Measurements from ENCODE around the gene MICAL2. TPM values are rescaled to one million over a fixed set of nuclear protein-coding genes. Genes with fewer than 3 reads are reported as not detected.

MICAL2 gene
- total RNA-seq, 1 experiment from 2014 or later, result 247 TPM

GRCh38 chr11:12111549-12112520, 1.4 kb downstream of the MICAL2 start:
- H3K36me3 ChIP-seq (ENCODE audit: control insufficient read depth, insufficient read depth, low read length), result peaks cover 2% of the 10 kb centered on the region
- TF ChIP-seq CTCF (IDR thresholded peaks at IDR 0.05; ENCODE audit: insufficient read depth in 1 of 2, low read depth in 1 of 2, low read length in 1 of 2, severe bottlenecking in 1 of 2, unreplicated experiment in 1 of 2), result no peak
- Mint-ChIP-seq H3K36me3 (ENCODE audit: insufficient read depth, unreplicated experiment) (peaks cover 32% of the 10 kb centered on the region), H3K4me1 (ENCODE audit: low read depth, unreplicated experiment) (peaks cover 46% of the 10 kb centered on the region), H3K27me3 (ENCODE audit: insufficient read depth, unreplicated experiment) (no peaks in the 10 kb centered on the region), H3K4me3 (ENCODE audit: unreplicated experiment) (peak overlapping the region; percentile 83), H3K27ac (ENCODE audit: unreplicated experiment) (peak overlapping the region; percentile 83), H3K9me3 (ENCODE audit: unreplicated experiment) (no peaks in the 10 kb centered on the region)
- intact Hi-C loops (cut with micrococcal nuclease; ENCODE audit: unreplicated experiment), result loop anchor here (2.0 to 5.0 kb wide), 3 partner anchors 21 to 170 kb away; no protein-coding TSS in a partner anchor
- H3K27me3 ChIP-seq (replicated peaks; ENCODE audit: control insufficient read depth, insufficient read depth, low read length), result no peaks in the 10 kb centered on the region
- BruUV-seq (replicated peaks), result TSS peak; percentile 16
- ChIA-PET CTCF (no interaction called here), POLR2A (interaction anchor here (1.1 kb wide), 1 partner anchor 45 kb away, joined by 3 read pairs; no protein-coding TSS in a partner anchor)
- peak overlapping the region; percentile 61 for H3K4me3 ChIP-seq (ENCODE audit: low read depth, low read length)
- no peak for DNase-seq
- no peaks in the 10 kb centered on the region for H3K9me3 ChIP-seq
- H3K4me1 ChIP-seq, result peaks cover 47% of the 10 kb centered on the region

GRCh38 chr11:12112750-12113149, 2.4 kb downstream of the MICAL2 start:
- POLR2A ChIA-PET, result no interaction called here
- no peak for TF ChIP-seq CTCF (IDR thresholded peaks at IDR 0.05; ENCODE audit: insufficient read depth in 1 of 2, low read depth in 1 of 2, low read length in 1 of 2, severe bottlenecking in 1 of 2, unreplicated experiment in 1 of 2)
- Histone ChIP-seq H3K36me3 (ENCODE audit: control insufficient read depth, insufficient read depth, low read length) (peaks cover 2% of the 10 kb centered on the region), H3K4me1 (peaks cover 56% of the 10 kb centered on the region), H3K9me3 (no peaks in the 10 kb centered on the region), H3K4me3 (ENCODE audit: low read depth, low read length) (no peak overlapping the region), H3K27me3 (replicated peaks; ENCODE audit: control insufficient read depth, insufficient read depth, low read length) (no peaks in the 10 kb centered on the region)
- Mint-ChIP-seq H3K36me3 (ENCODE audit: insufficient read depth, unreplicated experiment) (peaks cover 41% of the 10 kb centered on the region), H3K27me3 (ENCODE audit: insufficient read depth, unreplicated experiment) (no peaks in the 10 kb centered on the region), H3K27ac (ENCODE audit: unreplicated experiment) (peak overlapping the region; percentile 83), H3K4me1 (ENCODE audit: low read depth, unreplicated experiment) (peaks cover 56% of the 10 kb centered on the region), H3K4me3 (ENCODE audit: unreplicated experiment) (peak overlapping the region; percentile 83), H3K9me3 (ENCODE audit: unreplicated experiment) (no peaks in the 10 kb centered on the region)
- intact Hi-C loops (cut with micrococcal nuclease; ENCODE audit: unreplicated experiment), result loop anchor here (5.0 kb wide), 1 partner anchor 170 kb away; no protein-coding TSS in a partner anchor
- CTCF ChIA-PET, result no interaction called here
- DNase-seq, result no peak
- no TSS peak for BruUV-seq (replicated peaks)

- Mint-ChIP-seq H3K27ac (ENCODE audit: unreplicated experiment) (peak overlapping the region; percentile 83), H3K4me1 (ENCODE audit: low read depth, unreplicated experiment) (peaks cover 61% of the 10 kb centered on the region), H3K27me3 (ENCODE audit: insufficient read depth, unreplicated experiment) (no peaks in the 10 kb centered on the region), H3K4me3 (ENCODE audit: unreplicated experiment) (peak overlapping the region; percentile 83), H3K9me3 (ENCODE audit: unreplicated experiment) (no peaks in the 10 kb centered on the region), H3K36me3 (ENCODE audit: insufficient read depth, unreplicated experiment) (peaks cover 47% of the 10 kb centered on the region)
- H3K4me1 ChIP-seq, result peaks cover 62% of the 10 kb centered on the region
- CTCF ChIA-PET, result no interaction called here
- H3K36me3 ChIP-seq (ENCODE audit: control insufficient read depth, insufficient read depth, low read length), result peaks cover 3% of the 10 kb centered on the region
- POLR2A ChIA-PET, result no interaction called here
- BruUV-seq (replicated peaks), result no TSS peak
- DNase-seq, result no peak
- no peak overlapping the region; the same call in 1 of the 2 replicates for H3K4me3 ChIP-seq (ENCODE audit: low read depth, low read length)
- intact Hi-C loops (cut with micrococcal nuclease; ENCODE audit: unreplicated experiment), result loop anchor here (5.0 kb wide), 1 partner anchor 169 kb away; no protein-coding TSS in a partner anchor
- no peak for TF ChIP-seq CTCF (IDR thresholded peaks at IDR 0.05; ENCODE audit: insufficient read depth in 1 of 2, low read depth in 1 of 2, low read length in 1 of 2, severe bottlenecking in 1 of 2, unreplicated experiment in 1 of 2)
- no peaks in the 10 kb centered on the region for H3K9me3 ChIP-seq
- no peaks in the 10 kb centered on the region for H3K27me3 ChIP-seq (replicated peaks; ENCODE audit: control insufficient read depth, insufficient read depth, low read length)
These were observed 2.9 kb downstream of the MICAL2 start for GRCh38 chr11:12113294-12113693.

Data from Caco-2 (cell line).